Endothelial cell of umbilical vein (primary cell): ENCODE data around the gene EFHC1.

Experiments used
- MAX ChIP-seq: IDR thresholded peaks from 2 replicates; pipeline ENCODE4 v1.6.1; 2011; ENCODE audit not compliant: insufficient read depth, insufficient read length
- POLR2A ChIP-seq: IDR thresholded peaks from 2 replicates; pipeline ENCODE4 v1.6.1; 2012; ENCODE audit warnings: low read depth, mild to moderate bottlenecking, control low read depth, low read length
- POLR2AphosphoS5 ChIP-seq: IDR thresholded peaks from 2 replicates; pipeline ENCODE4 v1.6.1; 2012; ENCODE audit warnings: low read depth, mild to moderate bottlenecking, control low read depth, low read length, moderate library complexity; ENCODE audit not compliant: insufficient read depth
- TF ChIP-seq, protein P1 (sequence below), 2 donors: IDR thresholded peaks; 1 replicate in 1 of 2; 2 replicates in 1 of 2; pipeline ENCODE4 v1.5.1; 2011; ENCODE audit warnings: low read length in 2 of 2, mild to moderate bottlenecking in 2 of 2, moderate library complexity in 2 of 2, control low read depth in 1 of 2, inconsistent platforms in 1 of 2, low read depth in 1 of 2; ENCODE audit not compliant: insufficient read depth in 1 of 2; ENCODE audit errors: extremely low read depth in 1 of 2

DNA sequence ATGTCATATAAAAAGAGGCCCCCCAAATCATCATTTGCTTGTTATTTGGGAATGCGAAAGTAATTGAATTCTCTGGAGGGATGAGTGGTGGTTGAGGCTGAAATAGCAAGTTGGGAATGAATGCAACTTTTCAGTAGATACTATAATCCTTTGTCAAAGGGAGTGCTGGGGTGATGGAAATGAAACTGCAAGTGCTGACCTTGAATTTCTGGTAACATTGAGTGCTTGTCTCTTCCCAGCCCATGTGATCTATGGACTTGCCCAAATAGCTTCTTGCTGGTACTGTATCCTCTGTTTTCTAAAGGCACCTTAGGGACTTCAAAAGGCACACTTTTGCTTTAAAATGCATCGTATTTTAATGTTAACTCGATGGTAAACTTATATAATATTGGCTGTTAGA lies 43.4 kb upstream of the EFHC1 start:
- TF ChIP-seq MAX (no peak), POLR2A (no peak), POLR2AphosphoS5 (no peak)
- TF ChIP-seq, protein P1, sequence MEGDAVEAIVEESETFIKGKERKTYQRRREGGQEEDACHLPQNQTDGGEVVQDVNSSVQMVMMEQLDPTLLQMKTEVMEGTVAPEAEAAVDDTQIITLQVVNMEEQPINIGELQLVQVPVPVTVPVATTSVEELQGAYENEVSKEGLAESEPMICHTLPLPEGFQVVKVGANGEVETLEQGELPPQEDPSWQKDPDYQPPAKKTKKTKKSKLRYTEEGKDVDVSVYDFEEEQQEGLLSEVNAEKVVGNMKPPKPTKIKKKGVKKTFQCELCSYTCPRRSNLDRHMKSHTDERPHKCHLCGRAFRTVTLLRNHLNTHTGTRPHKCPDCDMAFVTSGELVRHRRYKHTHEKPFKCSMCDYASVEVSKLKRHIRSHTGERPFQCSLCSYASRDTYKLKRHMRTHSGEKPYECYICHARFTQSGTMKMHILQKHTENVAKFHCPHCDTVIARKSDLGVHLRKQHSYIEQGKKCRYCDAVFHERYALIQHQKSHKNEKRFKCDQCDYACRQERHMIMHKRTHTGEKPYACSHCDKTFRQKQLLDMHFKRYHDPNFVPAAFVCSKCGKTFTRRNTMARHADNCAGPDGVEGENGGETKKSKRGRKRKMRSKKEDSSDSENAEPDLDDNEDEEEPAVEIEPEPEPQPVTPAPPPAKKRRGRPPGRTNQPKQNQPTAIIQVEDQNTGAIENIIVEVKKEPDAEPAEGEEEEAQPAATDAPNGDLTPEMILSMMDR (IDR thresholded peaks at IDR 0.05; ENCODE audit: extremely low read depth in 1 of 2, insufficient read depth in 1 of 2, low read depth in 1 of 2, low read length in 2 of 2): no peak
